Small intestine (tissue), 7 donors: ENCODE results near the gene ENAM. TPM values are rescaled to one million over a fixed set of nuclear protein-coding genes. Genes with fewer than 3 reads are reported as not detected.
"Not testable (repeated sequence)": the region's sequence is repeated elsewhere in the genome, so short reads cannot be mapped to it uniquely, and the experiment has no call there.

ENCODE experiments used
- DNase-seq, 2 donors: peaks; one replicate each; pipeline versions ENCODE4 v3.0.0 to v3.0.0-alpha.2; 2013
- FAIRE-seq: peaks from 2 replicates; lab custom pipeline; 2012; peaks lifted over from hg19 to GRCh38; lab: Jason Lieb, UNC
- H3K27ac ChIP-seq, 3 donors: one replicate each; pipeline ENCODE4 v1.5.1; 2013; ENCODE audit warnings: low read length in 2 of 3, mild to moderate bottlenecking in 2 of 3, control low read depth in 1 of 3, inconsistent platforms in 1 of 3, low read depth in 1 of 3, moderate library complexity in 1 of 3
- H3K27me3 ChIP-seq, 3 donors: one replicate each; pipeline ENCODE4 v1.6.1; 2013; ENCODE audit warnings: low read length in 3 of 3, inconsistent platforms in 1 of 3; ENCODE audit not compliant: control insufficient read depth in 3 of 3, insufficient read depth in 3 of 3
- H3K36me3 ChIP-seq, 3 donors: one replicate each; pipeline ENCODE4 v1.6.1; 2013; ENCODE audit warnings: low read length in 3 of 3, inconsistent platforms in 1 of 3, low read depth in 1 of 3, mild to moderate bottlenecking in 1 of 3, moderate library complexity in 1 of 3; ENCODE audit not compliant: control insufficient read depth in 3 of 3, insufficient read depth in 2 of 3
- H3K4me1 ChIP-seq, 3 donors: one replicate each; pipeline ENCODE4 v1.6.1; 2013; ENCODE audit warnings: low read length in 2 of 3, inconsistent platforms in 1 of 3, low read depth in 1 of 3, mild to moderate bottlenecking in 1 of 3, moderate library complexity in 1 of 3; ENCODE audit not compliant: control insufficient read depth in 3 of 3, insufficient read depth in 2 of 3
- H3K4me3 ChIP-seq, 3 donors: one replicate each; pipeline ENCODE4 v1.5.1; 2013; ENCODE audit warnings: low read length in 3 of 3, control low read depth in 1 of 3, inconsistent platforms in 1 of 3, low read depth in 1 of 3, mild to moderate bottlenecking in 1 of 3, moderate library complexity in 1 of 3
- H3K9me3 ChIP-seq, 2 donors: one replicate each; pipeline ENCODE4 v1.6.1; 2013; ENCODE audit warnings: low read depth in 1 of 2, low read length in 1 of 2; ENCODE audit not compliant: control insufficient read depth in 2 of 2, insufficient read depth in 1 of 2
- whole genome bisulfite sequencing, 3 donors: extraction: QIAGEN DNeasy Blood & Tissue Kit; methylation state at CpG; one replicate each; pipeline ENCODE4 v1.1.7; 2013; 5-methylcytosine and 5-hydroxymethylcytosine counted together
- polyA plus RNA-seq, 4 donors: library from polyadenylated mRNA; stranded (reverse) in 3 of 4; unstranded in 1 of 4; fragments of 200-250 nt in 3 of 4; fragments of 120-200 nt in 1 of 4; gene quantifications; one replicate each; pipeline versions ENCODE4 v1.2.1 to v1.2.3, GENCODE V29; 2013
- donor health status: healthy with polysubstance abuse.
- donor health status: control.
- donor health status: control.
- donor health status: Bipolar disorder and iron deficiency.
- donor health status: healthy.

Gene ENAM
- polyA plus RNA-seq, 4 donors: under 0.01 to 4.5 (median 0.04) TPM; not detected in 1

- Histone ChIP-seq H3K4me3 (no peak overlapping the region), H3K36me3 (no peaks in the 10 kb centered on the region), H3K27me3 (no peaks in the 10 kb centered on the region), H3K27ac (no peak overlapping the region), H3K9me3 (no peaks in the 10 kb centered on the region), H3K4me1 (no peaks in the 10 kb centered on the region)
- WGBS, 3 donors: 74 to 86% (median 83%) methylated on average over 1 of the region's 1 CpG
- DNase-seq (no peak), FAIRE-seq (no peak)
Measured at GRCh38 chr4:70632028-70632427, 3.5 kb downstream of the ENAM start.

- no peaks in the 10 kb centered on the region for H3K27me3 ChIP-seq
- peaks cover 0 to 3% (median 0%) of the 10 kb centered on the region in 3 donors for H3K4me1 ChIP-seq
- DNase-seq (no peak), FAIRE-seq (no peak)
- no peak overlapping the region for H3K4me3 ChIP-seq
- no peaks in the 10 kb centered on the region for H3K9me3 ChIP-seq
- WGBS, 3 donors: 67 to 79% (median 70%) methylated on average over 5 of the region's 5 CpGs
- H3K36me3 ChIP-seq: no peaks in the 10 kb centered on the region
- H3K27ac ChIP-seq: no peak overlapping the region
Measured at GRCh38 chr4:70634482-70634881, 5.9 kb downstream of the ENAM start.

- no peak for FAIRE-seq
- Histone ChIP-seq H3K4me1 (peaks cover 0 to 3% (median 0%) of the 10 kb centered on the region in 3 donors), H3K27ac (peak overlapping the region in 1 of 3 donors; percentile 58), H3K4me3 (no peak overlapping the region), H3K9me3 (no peaks in the 10 kb centered on the region), H3K36me3 (no peaks in the 10 kb centered on the region), H3K27me3 (no peaks in the 10 kb centered on the region)
- DNase-seq: peak; percentile 18 to 57
- 27 to 43% (median 34%) methylated on average over 8 of the region's 8 CpGs for WGBS, 3 donors
Measured at GRCh38 chr4:70637239-70637913, 8.8 kb downstream of the ENAM start.

- H3K9me3 ChIP-seq: peaks cover 0 to 9% of the 10 kb centered on the region in 2 donors
- 73 to 95% (median 77%) methylated on average over 2 of the region's 2 CpGs for WGBS, 3 donors
- H3K36me3 ChIP-seq: no peaks in the 10 kb centered on the region
- H3K27ac ChIP-seq: no peak overlapping the region
- peaks cover 0 to 3% (median 0%) of the 10 kb centered on the region in 3 donors for H3K4me1 ChIP-seq
- no peak for FAIRE-seq
- DNase-seq: no peak
- H3K4me3 ChIP-seq: no peak overlapping the region
- H3K27me3 ChIP-seq: no peaks in the 10 kb centered on the region
Measured at GRCh38 chr4:70640192-70640591, 11.6 kb downstream of the ENAM start.

- H3K36me3 ChIP-seq, FAIRE-seq, H3K4me1 ChIP-seq, H3K9me3 ChIP-seq, H3K27me3 ChIP-seq, H3K27ac ChIP-seq, H3K4me3 ChIP-seq, DNase-seq: not testable (repeated sequence)
- 83 to 89% (median 89%) methylated on average over 4 of the region's 4 CpGs for WGBS, 3 donors
Measured at GRCh38 chr4:70650741-70651140, 22.2 kb downstream of the ENAM start.

GRCh38 chr4:70651864-70652506, 23.4 kb downstream of the ENAM start:
- no peak overlapping the region for H3K4me3 ChIP-seq
- no peak for FAIRE-seq
- no peak overlapping the region for H3K27ac ChIP-seq
- no peaks in the 10 kb centered on the region for H3K9me3 ChIP-seq
- H3K36me3 ChIP-seq: no peaks in the 10 kb centered on the region
- WGBS, 3 donors: 5 to 12% (median 8%) methylated on average over 4 of the region's 4 CpGs
- peaks cover 0 to 2% (median 0%) of the 10 kb centered on the region in 3 donors for H3K4me1 ChIP-seq
- H3K27me3 ChIP-seq: no peaks in the 10 kb centered on the region
- DNase-seq: peak; percentile 36 to 46

GRCh38 chr4:70654605-70655011, 26.1 kb downstream of the ENAM start:
- no peak for FAIRE-seq
- no peak overlapping the region for H3K4me3 ChIP-seq
- WGBS, 3 donors: 11 to 61% (median 41%) methylated on average over 5 of the region's 5 CpGs
- peak in 1 of 2 donors; percentile 3 for DNase-seq
- no peaks in the 10 kb centered on the region for H3K36me3 ChIP-seq
- no peaks in the 10 kb centered on the region for H3K9me3 ChIP-seq
- H3K27ac ChIP-seq: no peak overlapping the region
- H3K4me1 ChIP-seq: peaks cover 0 to 2% (median 0%) of the 10 kb centered on the region in 3 donors
- no peaks in the 10 kb centered on the region for H3K27me3 ChIP-seq

GRCh38 chr4:70657326-70657725, 28.8 kb downstream of the ENAM start:
- no peaks in the 10 kb centered on the region for H3K27me3 ChIP-seq
- H3K4me1 ChIP-seq: no peaks in the 10 kb centered on the region

More at GRCh38 chr4:70657326-70657725, 28.8 kb downstream of the ENAM start:
- no peak for FAIRE-seq
- Histone ChIP-seq H3K4me3 (no peak overlapping the region), H3K36me3 (no peaks in the 10 kb centered on the region), H3K9me3 (no peaks in the 10 kb centered on the region), H3K27ac (no peak overlapping the region)
- WGBS, 3 donors: 82 to 86% (median 84%) methylated on average over 5 of the region's 5 CpGs
- DNase-seq: no peak
